Endothelial cell of umbilical vein (primary cell): ENCODE measurements around the gene COL21A1.

Source experiments
- EZH2 ChIP-seq: IDR thresholded peaks from 2 replicates; pipeline ENCODE4 v1.6.1; 2012; ENCODE audit warnings: borderline replicate concordance, low read depth, mild to moderate bottlenecking, moderate library complexity, low read length, inconsistent platforms; ENCODE audit not compliant: severe bottlenecking
- FOS ChIP-seq: IDR thresholded peaks from 2 replicates; pipeline ENCODE4 v1.6.1; 2011; ENCODE audit warnings: mild to moderate bottlenecking, low read length, moderate library complexity, borderline replicate concordance; ENCODE audit not compliant: insufficient read depth
- GATA2 ChIP-seq: IDR thresholded peaks from 2 replicates; pipeline ENCODE4 v1.7.0; 2011; ENCODE audit warnings: low read depth, mild to moderate bottlenecking, moderate library complexity, mixed read lengths, low read length; ENCODE audit not compliant: insufficient read length, insufficient read depth
- MYC ChIP-seq: IDR thresholded peaks from one replicate; pipeline ENCODE4 v1.6.1; 2011; ENCODE audit warnings: mild to moderate bottlenecking, low read depth, low read length
- POLR2A ChIP-seq: IDR thresholded peaks from 2 replicates; pipeline ENCODE4 v1.6.1; 2012; ENCODE audit warnings: low read depth, mild to moderate bottlenecking, control low read depth, low read length
- POLR2AphosphoS5 ChIP-seq: IDR thresholded peaks from 2 replicates; pipeline ENCODE4 v1.6.1; 2012; ENCODE audit warnings: low read depth, mild to moderate bottlenecking, control low read depth, low read length, moderate library complexity; ENCODE audit not compliant: insufficient read depth
- TF ChIP-seq, protein P1 (sequence below), 2 donors: IDR thresholded peaks; 1 replicate in 1 of 2; 2 replicates in 1 of 2; pipeline ENCODE4 v1.5.1; 2011; ENCODE audit warnings: low read length in 2 of 2, mild to moderate bottlenecking in 2 of 2, moderate library complexity in 2 of 2, control low read depth in 1 of 2, inconsistent platforms in 1 of 2, low read depth in 1 of 2; ENCODE audit not compliant: insufficient read depth in 1 of 2; ENCODE audit errors: extremely low read depth in 1 of 2
- TF ChIP-seq, protein P2 (sequence below): IDR thresholded peaks from 2 replicates; pipeline ENCODE4 v1.6.1; 2011; ENCODE audit not compliant: insufficient read depth, insufficient read length

DNA sequence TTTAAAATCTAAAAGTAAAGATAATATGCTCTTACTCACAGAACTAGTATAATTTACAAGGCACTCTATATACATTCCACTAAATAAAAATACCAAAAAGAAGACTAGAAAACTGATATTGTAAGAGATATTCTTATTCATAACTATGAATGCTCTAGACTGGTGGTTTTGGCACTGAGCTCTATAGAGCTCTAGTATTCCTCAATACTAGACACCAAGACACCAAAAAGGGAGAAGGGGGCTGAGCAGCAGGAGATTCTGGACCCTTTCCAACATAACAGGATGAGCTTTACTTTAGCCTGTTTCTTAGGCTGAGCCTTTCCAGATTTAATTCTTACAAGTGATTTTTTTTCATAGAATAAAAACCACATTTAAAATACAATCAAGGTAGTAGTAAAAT, 173.6 kb downstream of the COL21A1 start:
- TF ChIP-seq, protein P1, sequence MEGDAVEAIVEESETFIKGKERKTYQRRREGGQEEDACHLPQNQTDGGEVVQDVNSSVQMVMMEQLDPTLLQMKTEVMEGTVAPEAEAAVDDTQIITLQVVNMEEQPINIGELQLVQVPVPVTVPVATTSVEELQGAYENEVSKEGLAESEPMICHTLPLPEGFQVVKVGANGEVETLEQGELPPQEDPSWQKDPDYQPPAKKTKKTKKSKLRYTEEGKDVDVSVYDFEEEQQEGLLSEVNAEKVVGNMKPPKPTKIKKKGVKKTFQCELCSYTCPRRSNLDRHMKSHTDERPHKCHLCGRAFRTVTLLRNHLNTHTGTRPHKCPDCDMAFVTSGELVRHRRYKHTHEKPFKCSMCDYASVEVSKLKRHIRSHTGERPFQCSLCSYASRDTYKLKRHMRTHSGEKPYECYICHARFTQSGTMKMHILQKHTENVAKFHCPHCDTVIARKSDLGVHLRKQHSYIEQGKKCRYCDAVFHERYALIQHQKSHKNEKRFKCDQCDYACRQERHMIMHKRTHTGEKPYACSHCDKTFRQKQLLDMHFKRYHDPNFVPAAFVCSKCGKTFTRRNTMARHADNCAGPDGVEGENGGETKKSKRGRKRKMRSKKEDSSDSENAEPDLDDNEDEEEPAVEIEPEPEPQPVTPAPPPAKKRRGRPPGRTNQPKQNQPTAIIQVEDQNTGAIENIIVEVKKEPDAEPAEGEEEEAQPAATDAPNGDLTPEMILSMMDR (IDR thresholded peaks at IDR 0.05; ENCODE audit: extremely low read depth in 1 of 2, insufficient read depth in 1 of 2, low read depth in 1 of 2, low read length in 2 of 2): no peak
- no peak for TF ChIP-seq GATA2
- TF ChIP-seq POLR2A: no peak
- TF ChIP-seq FOS: no peak
- TF ChIP-seq, protein P2, sequence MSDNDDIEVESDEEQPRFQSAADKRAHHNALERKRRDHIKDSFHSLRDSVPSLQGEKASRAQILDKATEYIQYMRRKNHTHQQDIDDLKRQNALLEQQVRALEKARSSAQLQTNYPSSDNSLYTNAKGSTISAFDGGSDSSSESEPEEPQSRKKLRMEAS: no peak
- no peak for TF ChIP-seq POLR2AphosphoS5
- no peak for TF ChIP-seq EZH2
- TF ChIP-seq MYC: no peak
